HG03103 (cell line): ENCODE data around the gene HOXA7.

Experiments used
- ATAC-seq: cut with Tn5 transposase; IDR thresholded peaks from one replicate; pipeline ENCODE4 v1.9.1; 2021; ENCODE audit warnings: low read depth; ENCODE audit not compliant: unreplicated experiment

The HOXA7 gene

GRCh38 chr7:27194002-27194352 lies 37.5 kb upstream of the HOXA7 start:
- ATAC-seq: no peak

- no peak for ATAC-seq
These were observed 37.0 kb upstream of the HOXA7 start for GRCh38 chr7:27193335-27194001.

- ATAC-seq: no peak
These were observed 36.3 kb upstream of the HOXA7 start for GRCh38 chr7:27192546-27193334.

- no peak for ATAC-seq
These were observed 35.5 kb upstream of the HOXA7 start for GRCh38 chr7:27191833-27192545.

GRCh38 chr7:27191161-27191731 lies 34.8 kb upstream of the HOXA7 start:
- ATAC-seq: no peak

- no peak for ATAC-seq
These were observed 33.7 kb upstream of the HOXA7 start for GRCh38 chr7:27189997-27190748.

- ATAC-seq: no peak
These were observed 33.0 kb upstream of the HOXA7 start for GRCh38 chr7:27189295-27189996.

GRCh38 chr7:27188386-27189294 lies 32.2 kb upstream of the HOXA7 start:
- ATAC-seq: no peak

GRCh38 chr7:27187475-27188385 lies 31.3 kb upstream of the HOXA7 start:
- no peak for ATAC-seq

GRCh38 chr7:27186668-27187474 lies 30.4 kb upstream of the HOXA7 start:
- ATAC-seq: no peak

- no peak for ATAC-seq
These were observed 29.6 kb upstream of the HOXA7 start for GRCh38 chr7:27185854-27186667.

GRCh38 chr7:27185013-27185853 lies 28.8 kb upstream of the HOXA7 start, which contains the start of gene HOXA11:
HOXA11 (minus strand) TSS chr7:27185232; CDS start chr7:27185144, 88 bp downstream.
- no peak for ATAC-seq

- ATAC-seq: no peak
These were observed 28.0 kb upstream of the HOXA7 start for GRCh38 chr7:27184337-27185012.

GRCh38 chr7:27183682-27184336 lies 27.3 kb upstream of the HOXA7 start:
- ATAC-seq: no peak
